Activated CD4-positive, alpha-beta T cell treated with anti-CD3 and anti-CD28 coated beads, Interleukin-2, amount 10 ng/mL, durations not matched to agents 7 days and 5 days (primary cell): ENCODE measurements around the gene CTSK. TPM values are rescaled to one million over a fixed set of nuclear protein-coding genes. Genes with fewer than 3 reads are reported as not detected.
"Not testable (repeated sequence)": the region's sequence is repeated elsewhere in the genome, so short reads cannot be mapped to it uniquely, and the experiment has no call there.

ENCODE experiments used
- CTCF ChIA-PET: fragments of 350-600 bp; sonication (Branson Sonifier 250); formaldehyde crosslinking; loops from one replicate; lab custom pipeline; 2021; ENCODE audit warnings: antibody characterized with exemption; lab: Charles Lee
- POLR2A ChIA-PET: fragments of 350-600 bp; sonication (Branson Sonifier 250); formaldehyde crosslinking; loops from one replicate; lab custom pipeline; 2021; ENCODE audit warnings: antibody characterized with exemption; lab: Charles Lee
- DNase-seq: peaks from one replicate; pipeline ENCODE4 v3.0.0-alpha.2; 2020
- H3K27ac Mint-ChIP-seq: one replicate; pipeline ENCODE4 v1.8.0; 2021; ENCODE audit warnings: mild to moderate bottlenecking, moderate library complexity, mixed read lengths
- H3K27me3 Mint-ChIP-seq: one replicate; pipeline ENCODE4 v1.8.0; 2021; ENCODE audit warnings: mixed read lengths
- H3K36me3 Mint-ChIP-seq: one replicate; pipeline ENCODE4 v1.8.0; 2021; ENCODE audit warnings: low read depth, mixed read lengths
- H3K4me1 Mint-ChIP-seq: one replicate; pipeline ENCODE4 v1.8.0; 2021; ENCODE audit warnings: mixed read lengths
- H3K4me3 Mint-ChIP-seq: one replicate; pipeline ENCODE4 v1.8.0; 2021; ENCODE audit warnings: mild to moderate bottlenecking, moderate library complexity, mixed read lengths
- H3K9me3 Mint-ChIP-seq: one replicate; pipeline ENCODE4 v1.8.0; 2021; ENCODE audit warnings: mixed read lengths
- total RNA-seq, 2 experiments: library from RNA; stranded (reverse); gene quantifications; one replicate each; pipeline ENCODE4 v1.2.3, GENCODE V29; 2021

Gene CTSK
- total RNA-seq, 2 experiments from 2014 or later: 5.1 to 5.8 TPM

- no peaks in the 10 kb centered on the region for H3K4me1 Mint-ChIP-seq
- CTCF ChIA-PET: interaction anchor here (0.9 to 1.2 kb wide), 2 partner anchors 16 to 31 kb away, joined by 3 read pairs; partner anchors contain the start of gene CTSS
Measured at GRCh38 chr1:150796374-150796773, 11.7 kb downstream of the CTSK start.

GRCh38 chr1:150793778-150794177 lies 14.3 kb downstream of the CTSK start:
- H3K4me1 Mint-ChIP-seq, H3K9me3 Mint-ChIP-seq, H3K27ac Mint-ChIP-seq, POLR2A ChIA-PET, H3K27me3 Mint-ChIP-seq, H3K4me3 Mint-ChIP-seq, CTCF ChIA-PET, H3K36me3 Mint-ChIP-seq, DNase-seq: not testable (repeated sequence)

More at GRCh38 chr1:150796374-150796773, 11.7 kb downstream of the CTSK start:
- Mint-ChIP-seq H3K9me3 (no peaks in the 10 kb centered on the region), H3K36me3 (peaks cover 13% of the 10 kb centered on the region), H3K27ac (no peak overlapping the region), H3K27me3 (no peaks in the 10 kb centered on the region), H3K4me3 (no peak overlapping the region)
- POLR2A ChIA-PET: no interaction called here
- no peak for DNase-seq

GRCh38 chr1:150793221-150793620 lies 14.8 kb downstream of the CTSK start:
- H3K4me3 Mint-ChIP-seq: no peak overlapping the region
- CTCF ChIA-PET: no interaction called here
- POLR2A ChIA-PET: no interaction called here
- H3K4me1 Mint-ChIP-seq: no peaks in the 10 kb centered on the region
- DNase-seq: no peak
- H3K9me3 Mint-ChIP-seq: no peaks in the 10 kb centered on the region
- H3K27me3 Mint-ChIP-seq: no peaks in the 10 kb centered on the region
- H3K36me3 Mint-ChIP-seq: peaks cover 8% of the 10 kb centered on the region
- no peak overlapping the region for H3K27ac Mint-ChIP-seq

DNA sequence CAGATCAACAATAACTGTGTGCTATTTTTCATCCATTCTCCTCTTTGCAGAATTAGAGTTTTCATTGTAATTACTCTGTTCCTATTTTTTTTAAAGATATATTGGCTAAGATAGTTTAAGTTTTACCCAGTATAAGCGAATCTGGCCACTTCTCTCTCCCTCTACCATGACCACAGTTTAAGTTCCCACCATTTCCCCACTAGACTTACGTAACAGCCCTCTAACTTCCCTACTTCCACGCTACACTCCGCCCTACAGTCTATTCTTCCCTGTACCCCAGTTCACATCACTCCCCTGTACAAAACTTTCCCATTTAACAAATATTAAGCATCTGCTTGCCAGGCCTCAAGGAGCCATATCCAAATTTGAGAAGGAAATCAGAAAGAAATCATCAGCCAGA lies 16.5 kb downstream of the CTSK start:
- ChIA-PET POLR2A (no interaction called here), CTCF (interaction anchor here (0.5 kb wide), 1 partner anchor 124 kb away, joined by 3 read pairs; no protein-coding TSS in a partner anchor)
- DNase-seq: no peak
- Mint-ChIP-seq H3K27me3 (no peaks in the 10 kb centered on the region), H3K27ac (no peak overlapping the region), H3K4me1 (peaks cover 4% of the 10 kb centered on the region), H3K9me3 (no peaks in the 10 kb centered on the region), H3K36me3 (peaks cover 7% of the 10 kb centered on the region), H3K4me3 (no peak overlapping the region)

GRCh38 chr1:150789396-150789795 lies 18.7 kb downstream of the CTSK start:
- POLR2A ChIA-PET: no interaction called here
- no peak for DNase-seq
- CTCF ChIA-PET: interaction anchor here (0.8 to 1.5 kb wide), 3 partner anchors 21 to 24 kb away, joined by 3 read pairs; no protein-coding TSS in a partner anchor
- Mint-ChIP-seq H3K36me3 (peaks cover 1% of the 10 kb centered on the region), H3K9me3 (no peaks in the 10 kb centered on the region), H3K4me3 (no peak overlapping the region), H3K4me1 (peaks cover 4% of the 10 kb centered on the region), H3K27me3 (no peaks in the 10 kb centered on the region), H3K27ac (no peak overlapping the region)

- peaks cover 4% of the 10 kb centered on the region for H3K4me1 Mint-ChIP-seq
- no peak for DNase-seq
- no peaks in the 10 kb centered on the region for H3K9me3 Mint-ChIP-seq
- CTCF ChIA-PET: interaction anchor here (0.8 to 1.5 kb wide), 3 partner anchors 21 to 24 kb away, joined by 3 read pairs; no protein-coding TSS in a partner anchor
- no peak overlapping the region for H3K27ac Mint-ChIP-seq
- H3K27me3 Mint-ChIP-seq: no peaks in the 10 kb centered on the region
- peaks cover 1% of the 10 kb centered on the region for H3K36me3 Mint-ChIP-seq
- POLR2A ChIA-PET: no interaction called here
- H3K4me3 Mint-ChIP-seq: no peak overlapping the region
Measured at GRCh38 chr1:150788946-150789345, 19.1 kb downstream of the CTSK start.

DNA sequence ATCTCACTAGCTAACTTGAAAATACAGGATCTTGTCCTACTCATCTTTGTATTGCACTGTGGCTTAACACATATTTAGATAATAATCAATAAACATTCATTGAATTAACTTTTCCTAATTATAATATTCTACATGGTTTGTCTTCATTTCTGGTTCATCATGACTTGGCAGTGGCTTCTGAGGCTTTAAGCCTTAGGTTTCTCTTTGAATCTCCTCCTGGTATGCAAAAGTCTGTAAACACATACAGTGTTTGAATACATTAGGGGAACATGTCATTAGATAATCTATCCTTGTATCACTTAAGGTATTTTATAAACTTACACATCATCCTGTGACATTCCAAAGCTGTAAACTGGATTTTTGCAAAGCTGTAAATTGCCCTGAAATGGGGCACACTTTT lies 20.6 kb downstream of the CTSK start:
- H3K4me3 Mint-ChIP-seq: no peak overlapping the region
- peaks cover 4% of the 10 kb centered on the region for H3K4me1 Mint-ChIP-seq
- POLR2A ChIA-PET: no interaction called here
- H3K27me3 Mint-ChIP-seq: no peaks in the 10 kb centered on the region
- DNase-seq: no peak
- CTCF ChIA-PET: interaction anchor here (0.6 kb wide), 1 partner anchor 180 kb away, joined by 3 read pairs; no protein-coding TSS in a partner anchor
- H3K9me3 Mint-ChIP-seq: no peaks in the 10 kb centered on the region
- no peak overlapping the region for H3K27ac Mint-ChIP-seq
- H3K36me3 Mint-ChIP-seq: peaks cover 1% of the 10 kb centered on the region

DNA sequence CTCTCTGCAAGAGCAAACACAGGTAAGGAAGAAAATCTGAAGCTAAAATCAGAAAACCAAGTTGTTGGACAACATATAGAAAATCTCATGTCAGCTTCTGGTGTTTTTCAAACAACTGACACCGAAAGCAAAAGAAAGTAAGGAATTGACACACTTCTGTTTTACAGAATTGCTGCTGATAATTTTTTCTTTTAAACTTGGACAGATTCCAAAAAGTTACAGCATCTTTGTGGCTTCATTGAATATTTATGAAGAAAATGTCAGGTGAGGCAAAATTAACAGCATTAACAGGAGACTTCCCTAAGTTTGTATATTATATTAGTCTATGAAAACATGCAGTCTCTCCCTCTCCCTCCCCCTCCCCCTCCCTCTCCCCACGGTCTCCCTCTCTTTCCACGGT lies 27.6 kb downstream of the CTSK start:
- Mint-ChIP-seq H3K27me3 (no peaks in the 10 kb centered on the region), H3K4me3 (no peak overlapping the region), H3K4me1 (peaks cover 12% of the 10 kb centered on the region), H3K9me3 (no peaks in the 10 kb centered on the region), H3K36me3 (no peaks in the 10 kb centered on the region), H3K27ac (no peak overlapping the region)
- ChIA-PET POLR2A (no interaction called here), CTCF (no interaction called here)
- DNase-seq: no peak

DNA sequence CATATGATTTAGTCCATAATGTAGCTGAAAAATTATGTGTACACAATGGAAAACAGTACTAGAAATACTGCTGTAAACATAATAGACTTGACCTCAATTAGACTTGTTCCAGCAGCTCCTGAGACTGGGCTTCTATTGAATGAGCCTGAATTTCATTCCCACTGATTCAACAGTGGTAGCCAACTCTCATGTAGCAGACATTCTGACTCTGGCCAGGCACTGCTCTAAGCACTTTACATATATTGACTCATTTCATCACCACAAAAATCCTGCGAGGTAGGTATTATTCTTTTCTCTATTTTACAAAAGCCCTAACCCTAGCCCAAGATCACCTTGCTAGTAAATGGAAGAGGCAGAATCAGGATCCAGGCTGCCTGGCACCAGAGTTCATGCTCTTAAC lies 29.7 kb downstream of the CTSK start:
- POLR2A ChIA-PET: interaction anchor here (0.7 kb wide), 1 partner anchor 67 kb away, joined by 4 read pairs; no protein-coding TSS in a partner anchor
- no peaks in the 10 kb centered on the region for H3K27me3 Mint-ChIP-seq
- DNase-seq: no peak
- CTCF ChIA-PET: no interaction called here
- H3K36me3 Mint-ChIP-seq: no peaks in the 10 kb centered on the region
- no peaks in the 10 kb centered on the region for H3K9me3 Mint-ChIP-seq
- peaks cover 12% of the 10 kb centered on the region for H3K4me1 Mint-ChIP-seq
- H3K4me3 Mint-ChIP-seq: no peak overlapping the region
- H3K27ac Mint-ChIP-seq: no peak overlapping the region

DNA sequence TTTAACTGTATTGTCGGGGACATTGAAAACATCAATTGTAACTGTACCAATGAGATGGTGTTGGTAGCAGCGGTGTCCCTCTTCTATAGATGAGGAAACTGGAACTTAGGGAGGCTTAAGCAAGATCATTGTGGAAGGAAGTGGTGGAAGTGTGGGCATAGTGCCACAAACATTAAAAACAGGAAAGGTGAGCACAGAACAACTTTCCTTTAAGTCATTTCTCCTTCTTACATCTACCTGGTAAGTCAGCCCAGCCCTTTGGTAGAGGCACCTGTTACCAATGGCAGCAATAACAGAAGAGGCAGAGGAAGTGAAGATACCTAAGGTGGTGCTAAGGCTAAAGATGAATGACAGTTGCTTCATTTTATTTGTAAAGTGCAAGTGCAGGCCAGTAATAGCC lies 30.5 kb downstream of the CTSK start:
- no peaks in the 10 kb centered on the region for H3K9me3 Mint-ChIP-seq
- CTCF ChIA-PET: no interaction called here
- DNase-seq: peak; percentile 9

DNA sequence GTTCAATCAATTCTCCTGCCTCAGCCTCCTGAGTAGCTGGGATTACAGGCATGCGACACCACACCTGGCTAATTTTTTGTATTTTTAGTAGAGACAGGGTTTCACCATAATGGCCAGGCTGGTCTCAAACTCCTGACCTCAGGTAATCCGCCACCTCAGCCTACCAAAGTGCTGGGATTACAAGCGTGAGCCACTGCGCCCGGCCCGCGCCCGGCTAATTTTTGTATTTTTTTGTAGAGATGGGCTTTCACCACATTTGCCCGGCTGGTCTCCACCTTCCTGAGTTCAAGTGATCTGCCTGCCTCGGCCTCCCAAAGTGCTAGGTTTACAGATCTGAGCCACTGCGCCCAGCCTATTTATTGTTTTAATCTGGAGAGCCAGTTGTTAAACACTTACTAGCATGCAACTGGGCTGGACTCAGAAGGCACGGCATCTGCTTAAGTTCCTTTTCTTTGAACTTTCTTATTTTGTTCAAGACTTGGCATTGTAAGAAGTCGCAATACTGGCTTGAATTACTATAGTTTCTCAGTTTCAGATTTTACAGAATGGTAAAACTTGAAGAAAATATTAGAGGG lies 32.0 kb downstream of the CTSK start:
- POLR2A ChIA-PET: not testable (repeated sequence)

More for the DNA sequence above, 30.5 kb downstream of the CTSK start:
- no peak overlapping the region for H3K27ac Mint-ChIP-seq
- POLR2A ChIA-PET: interaction anchor here (0.7 kb wide), 1 partner anchor 66 kb away, joined by 4 read pairs; no protein-coding TSS in a partner anchor
- peaks cover 12% of the 10 kb centered on the region for H3K4me1 Mint-ChIP-seq
- no peaks in the 10 kb centered on the region for H3K27me3 Mint-ChIP-seq
- H3K4me3 Mint-ChIP-seq: no peak overlapping the region
- no peaks in the 10 kb centered on the region for H3K36me3 Mint-ChIP-seq

DNA sequence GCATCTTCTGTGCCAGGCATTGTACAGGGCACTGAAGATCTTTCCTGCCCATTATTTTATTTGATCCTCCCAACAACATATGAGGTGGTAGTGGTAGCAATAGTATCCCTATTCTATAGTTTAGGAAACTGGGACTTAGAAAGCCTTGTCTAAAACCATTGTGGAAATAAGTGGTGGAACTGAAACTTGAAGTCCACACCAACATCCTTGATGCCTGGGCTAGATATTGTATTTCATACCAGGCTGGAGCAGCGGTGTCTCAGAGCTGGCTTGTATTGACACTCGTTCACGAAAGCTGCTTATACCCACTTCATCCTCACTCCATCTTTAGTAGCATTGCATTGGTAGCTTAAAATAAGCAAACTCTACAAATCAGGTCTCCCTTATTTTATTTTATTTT lies 32.8 kb downstream of the CTSK start:
- CTCF ChIA-PET: interaction anchor here (0.7 to 1.1 kb wide), 3 partner anchors 9 to 26 kb away, joined by 3 read pairs; partner anchors contain the start of gene CTSS
- Mint-ChIP-seq H3K27me3 (peaks cover 5% of the 10 kb centered on the region), H3K36me3 (no peaks in the 10 kb centered on the region), H3K4me1 (peaks cover 32% of the 10 kb centered on the region), H3K4me3 (no peak overlapping the region), H3K27ac (no peak overlapping the region), H3K9me3 (no peaks in the 10 kb centered on the region)
- POLR2A ChIA-PET: no interaction called here
- DNase-seq: no peak

More for the DNA sequence above, 32.0 kb downstream of the CTSK start:
- CTCF ChIA-PET: interaction anchor here (1.1 kb wide), 1 partner anchor 11 kb away, joined by 3 read pairs; the partner anchor contains the start of gene CTSS
- peaks cover 26% of the 10 kb centered on the region for H3K4me1 Mint-ChIP-seq
- not testable (repeated sequence) for H3K27me3 Mint-ChIP-seq, DNase-seq, H3K9me3 Mint-ChIP-seq, H3K36me3 Mint-ChIP-seq, H3K4me3 Mint-ChIP-seq, H3K27ac Mint-ChIP-seq

DNA sequence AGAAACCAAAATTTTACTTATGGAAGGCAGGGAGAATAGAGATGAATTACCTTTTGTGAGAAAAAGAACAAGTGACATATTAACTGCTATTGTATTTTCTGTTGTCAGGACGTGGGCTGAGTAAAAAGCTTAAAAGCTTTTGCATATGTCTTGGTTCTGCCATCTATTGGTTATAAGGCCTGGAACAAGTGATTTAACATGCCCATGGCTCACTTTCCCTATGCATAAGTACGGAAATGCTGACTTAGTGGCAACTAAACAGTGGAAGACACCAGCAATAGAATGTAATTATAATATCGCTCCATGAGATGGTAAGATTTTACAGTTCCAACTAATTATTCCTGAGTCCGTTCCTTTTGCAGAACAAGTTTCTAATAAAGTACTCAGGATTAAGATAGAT lies 35.7 kb downstream of the CTSK start:
- Mint-ChIP-seq H3K36me3 (no peaks in the 10 kb centered on the region), H3K9me3 (no peaks in the 10 kb centered on the region), H3K4me3 (no peak overlapping the region), H3K27ac (no peak overlapping the region), H3K4me1 (peaks cover 22% of the 10 kb centered on the region), H3K27me3 (peaks cover 9% of the 10 kb centered on the region)
- CTCF ChIA-PET: no interaction called here
- POLR2A ChIA-PET: no interaction called here
- no peak for DNase-seq
